ENCODE results near the gene TMEM82.

DNA sequence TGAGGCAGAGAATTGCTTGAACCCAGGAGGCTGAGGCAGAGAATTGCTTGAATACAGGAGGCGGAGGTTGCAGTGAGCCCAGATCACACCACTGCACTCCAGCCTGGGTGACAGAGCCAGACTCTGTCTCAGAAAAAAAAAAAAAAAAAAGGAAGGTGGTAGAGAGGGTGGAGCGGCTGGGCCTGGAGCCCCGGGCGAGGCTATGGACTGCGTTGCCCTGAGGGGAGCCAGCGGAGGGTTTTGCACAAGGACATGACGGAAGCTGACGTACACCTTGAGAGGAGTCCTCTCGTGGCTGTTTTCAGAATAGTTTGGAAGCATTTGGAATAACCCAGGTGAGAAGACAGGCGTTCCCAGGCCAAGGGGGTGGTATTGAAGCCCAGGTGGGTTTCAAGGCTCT, 9.4 kb downstream of the TMEM82 start:
- TF ChIP-seq, protein P1, sequence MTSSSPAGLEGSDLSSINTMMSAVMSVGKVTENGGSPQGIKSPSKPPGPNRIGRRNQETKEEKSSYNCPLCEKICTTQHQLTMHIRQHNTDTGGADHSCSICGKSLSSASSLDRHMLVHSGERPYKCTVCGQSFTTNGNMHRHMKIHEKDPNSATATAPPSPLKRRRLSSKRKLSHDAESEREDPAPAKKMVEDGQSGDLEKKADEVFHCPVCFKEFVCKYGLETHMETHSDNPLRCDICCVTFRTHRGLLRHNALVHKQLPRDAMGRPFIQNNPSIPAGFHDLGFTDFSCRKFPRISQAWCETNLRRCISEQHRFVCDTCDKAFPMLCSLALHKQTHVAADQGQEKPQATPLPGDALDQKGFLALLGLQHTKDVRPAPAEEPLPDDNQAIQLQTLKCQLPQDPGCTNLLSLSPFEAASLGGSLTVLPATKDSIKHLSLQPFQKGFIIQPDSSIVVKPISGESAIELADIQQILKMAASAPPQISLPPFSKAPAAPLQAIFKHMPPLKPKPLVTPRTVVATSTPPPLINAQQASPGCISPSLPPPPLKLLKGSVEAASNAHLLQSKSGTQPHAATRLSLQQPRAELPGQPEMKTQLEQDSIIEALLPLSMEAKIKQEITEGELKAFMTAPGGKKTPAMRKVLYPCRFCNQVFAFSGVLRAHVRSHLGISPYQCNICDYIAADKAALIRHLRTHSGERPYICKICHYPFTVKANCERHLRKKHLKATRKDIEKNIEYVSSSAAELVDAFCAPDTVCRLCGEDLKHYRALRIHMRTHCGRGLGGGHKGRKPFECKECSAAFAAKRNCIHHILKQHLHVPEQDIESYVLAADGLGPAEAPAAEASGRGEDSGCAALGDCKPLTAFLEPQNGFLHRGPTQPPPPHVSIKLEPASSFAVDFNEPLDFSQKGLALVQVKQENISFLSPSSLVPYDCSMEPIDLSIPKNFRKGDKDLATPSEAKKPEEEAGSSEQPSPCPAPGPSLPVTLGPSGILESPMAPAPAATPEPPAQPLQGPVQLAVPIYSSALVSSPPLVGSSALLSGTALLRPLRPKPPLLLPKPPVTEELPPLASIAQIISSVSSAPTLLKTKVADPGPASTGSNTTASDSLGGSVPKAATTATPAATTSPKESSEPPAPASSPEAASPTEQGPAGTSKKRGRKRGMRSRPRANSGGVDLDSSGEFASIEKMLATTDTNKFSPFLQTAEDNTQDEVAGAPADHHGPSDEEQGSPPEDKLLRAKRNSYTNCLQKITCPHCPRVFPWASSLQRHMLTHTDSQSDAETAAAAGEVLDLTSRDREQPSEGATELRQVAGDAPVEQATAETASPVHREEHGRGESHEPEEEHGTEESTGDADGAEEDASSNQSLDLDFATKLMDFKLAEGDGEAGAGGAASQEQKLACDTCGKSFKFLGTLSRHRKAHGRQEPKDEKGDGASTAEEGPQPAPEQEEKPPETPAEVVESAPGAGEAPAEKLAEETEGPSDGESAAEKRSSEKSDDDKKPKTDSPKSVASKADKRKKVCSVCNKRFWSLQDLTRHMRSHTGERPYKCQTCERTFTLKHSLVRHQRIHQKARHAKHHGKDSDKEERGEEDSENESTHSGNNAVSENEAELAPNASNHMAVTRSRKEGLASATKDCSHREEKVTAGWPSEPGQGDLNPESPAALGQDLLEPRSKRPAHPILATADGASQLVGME (CRISPR knock-in tag; IDR thresholded peaks at IDR 0.05), result no peak
- TF ChIP-seq POLR2A (conservative IDR thresholded peaks at IDR 0.05) (no peak), ETV6 (IDR thresholded peaks at IDR 0.05; ENCODE audit: borderline replicate concordance in 1 of 2, low read depth in 2 of 2, low read length in 1 of 2) (no peak), ETV6 (CRISPR knock-in tag; IDR thresholded peaks at IDR 0.05; ENCODE audit: borderline replicate concordance) (no peak), ZNF311 (CRISPR knock-in tag; IDR thresholded peaks at IDR 0.05) (no peak), GTF2E2 (tag; IDR thresholded peaks at IDR 0.05) (no peak), LARP7 (IDR thresholded peaks at IDR 0.05) (no peak), TEAD2 (tag; IDR thresholded peaks at IDR 0.05) (no peak), ZNF274 (IDR thresholded peaks at IDR 0.05; ENCODE audit: borderline replicate concordance, low read depth, low read length) (no peak), RFX5 (IDR thresholded peaks at IDR 0.05; ENCODE audit: low read depth, low read length) (no peak), ZC3H4 (CRISPR knock-in tag; IDR thresholded peaks at IDR 0.05; ENCODE audit: borderline replicate concordance) (no peak), RCOR1 (IDR thresholded peaks at IDR 0.05; ENCODE audit: borderline replicate concordance in 1 of 2, low read depth in 2 of 2, low read length in 2 of 2) (no peak)
- TF ChIP-seq, protein P2, sequence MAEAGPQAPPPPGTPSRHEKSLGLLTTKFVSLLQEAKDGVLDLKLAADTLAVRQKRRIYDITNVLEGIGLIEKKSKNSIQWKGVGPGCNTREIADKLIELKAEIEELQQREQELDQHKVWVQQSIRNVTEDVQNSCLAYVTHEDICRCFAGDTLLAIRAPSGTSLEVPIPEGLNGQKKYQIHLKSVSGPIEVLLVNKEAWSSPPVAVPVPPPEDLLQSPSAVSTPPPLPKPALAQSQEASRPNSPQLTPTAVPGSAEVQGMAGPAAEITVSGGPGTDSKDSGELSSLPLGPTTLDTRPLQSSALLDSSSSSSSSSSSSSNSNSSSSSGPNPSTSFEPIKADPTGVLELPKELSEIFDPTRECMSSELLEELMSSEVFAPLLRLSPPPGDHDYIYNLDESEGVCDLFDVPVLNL (CRISPR knock-in tag; IDR thresholded peaks at IDR 0.05; ENCODE audit: low read depth), result no peak
- TF ChIP-seq, protein P3, sequence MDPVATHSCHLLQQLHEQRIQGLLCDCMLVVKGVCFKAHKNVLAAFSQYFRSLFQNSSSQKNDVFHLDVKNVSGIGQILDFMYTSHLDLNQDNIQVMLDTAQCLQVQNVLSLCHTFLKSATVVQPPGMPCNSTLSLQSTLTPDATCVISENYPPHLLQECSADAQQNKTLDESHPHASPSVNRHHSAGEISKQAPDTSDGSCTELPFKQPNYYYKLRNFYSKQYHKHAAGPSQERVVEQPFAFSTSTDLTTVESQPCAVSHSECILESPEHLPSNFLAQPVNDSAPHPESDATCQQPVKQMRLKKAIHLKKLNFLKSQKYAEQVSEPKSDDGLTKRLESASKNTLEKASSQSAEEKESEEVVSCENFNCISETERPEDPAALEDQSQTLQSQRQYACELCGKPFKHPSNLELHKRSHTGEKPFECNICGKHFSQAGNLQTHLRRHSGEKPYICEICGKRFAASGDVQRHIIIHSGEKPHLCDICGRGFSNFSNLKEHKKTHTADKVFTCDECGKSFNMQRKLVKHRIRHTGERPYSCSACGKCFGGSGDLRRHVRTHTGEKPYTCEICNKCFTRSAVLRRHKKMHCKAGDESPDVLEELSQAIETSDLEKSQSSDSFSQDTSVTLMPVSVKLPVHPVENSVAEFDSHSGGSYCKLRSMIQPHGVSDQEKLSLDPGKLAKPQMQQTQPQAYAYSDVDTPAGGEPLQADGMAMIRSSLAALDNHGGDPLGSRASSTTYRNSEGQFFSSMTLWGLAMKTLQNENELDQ (CRISPR knock-in tag; IDR thresholded peaks at IDR 0.05; ENCODE audit: borderline replicate concordance), result no peak
- TF ChIP-seq, protein P4, sequence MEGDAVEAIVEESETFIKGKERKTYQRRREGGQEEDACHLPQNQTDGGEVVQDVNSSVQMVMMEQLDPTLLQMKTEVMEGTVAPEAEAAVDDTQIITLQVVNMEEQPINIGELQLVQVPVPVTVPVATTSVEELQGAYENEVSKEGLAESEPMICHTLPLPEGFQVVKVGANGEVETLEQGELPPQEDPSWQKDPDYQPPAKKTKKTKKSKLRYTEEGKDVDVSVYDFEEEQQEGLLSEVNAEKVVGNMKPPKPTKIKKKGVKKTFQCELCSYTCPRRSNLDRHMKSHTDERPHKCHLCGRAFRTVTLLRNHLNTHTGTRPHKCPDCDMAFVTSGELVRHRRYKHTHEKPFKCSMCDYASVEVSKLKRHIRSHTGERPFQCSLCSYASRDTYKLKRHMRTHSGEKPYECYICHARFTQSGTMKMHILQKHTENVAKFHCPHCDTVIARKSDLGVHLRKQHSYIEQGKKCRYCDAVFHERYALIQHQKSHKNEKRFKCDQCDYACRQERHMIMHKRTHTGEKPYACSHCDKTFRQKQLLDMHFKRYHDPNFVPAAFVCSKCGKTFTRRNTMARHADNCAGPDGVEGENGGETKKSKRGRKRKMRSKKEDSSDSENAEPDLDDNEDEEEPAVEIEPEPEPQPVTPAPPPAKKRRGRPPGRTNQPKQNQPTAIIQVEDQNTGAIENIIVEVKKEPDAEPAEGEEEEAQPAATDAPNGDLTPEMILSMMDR (IDR thresholded peaks at IDR 0.05 in 2 of 3, conservative IDR thresholded peaks at IDR 0.05 in 1 of 3; ENCODE audit: insufficient read depth in 2 of 3, low read depth in 1 of 3, low read length in 3 of 3), result no peak
